Erythroblast (primary cell): ENCODE data around the gene PLCXD1.
"Not testable (repeated sequence)": the region's sequence is repeated elsewhere in the genome, so short reads cannot be mapped to it uniquely, and the experiment has no call there.

Experiments
- DNase-seq, 2 experiments: peaks; one replicate each; lab custom pipeline; 2025; lab: John Stamatoyannopoulos, UW
- GATA1 ChIP-seq: IDR thresholded peaks from 2 replicates; pipeline ENCODE4 v1.6.1; 2011; ENCODE audit warnings: low read depth, mild to moderate bottlenecking, control low read depth, low read length, moderate library complexity
- POLR2A ChIP-seq: IDR thresholded peaks from 2 replicates; pipeline ENCODE4 v1.6.1; 2011; ENCODE audit warnings: mild to moderate bottlenecking, low read length

Gene PLCXD1

GRCh38 chrX:323721-324628, 42.8 kb downstream of the PLCXD1 start:
- peak; percentile 50 for TF ChIP-seq POLR2A
- TF ChIP-seq GATA1: no peak
- no peak for DNase-seq

- not testable (repeated sequence) for DNase-seq
Observed at GRCh38 chrX:324664-325063, 43.5 kb downstream of the PLCXD1 start.

GRCh38 chrX:327660-328126, 46.5 kb downstream of the PLCXD1 start:
- TF ChIP-seq POLR2A: no peak
- TF ChIP-seq GATA1: no peak
- no peak for DNase-seq

GRCh38 chrX:329291-329910, 48.2 kb downstream of the PLCXD1 start:
- DNase-seq: no peak
- no peak for TF ChIP-seq POLR2A

GRCh38 chrX:330141-330725, 49.1 kb downstream of the PLCXD1 start:
- DNase-seq: not testable (repeated sequence)

GRCh38 chrX:330726-331150, 49.6 kb downstream of the PLCXD1 start:
- no peak for TF ChIP-seq POLR2A
- no peak for TF ChIP-seq GATA1
- no peak for DNase-seq

- TF ChIP-seq POLR2A: no peak
- no peak for TF ChIP-seq GATA1
- DNase-seq: no peak
Observed at GRCh38 chrX:331151-331824, 50.1 kb downstream of the PLCXD1 start.

- DNase-seq: no peak
- TF ChIP-seq GATA1: no peak
- no peak for TF ChIP-seq POLR2A
Observed at GRCh38 chrX:331825-332495, 50.8 kb downstream of the PLCXD1 start.

GRCh38 chrX:332496-332860, 51.3 kb downstream of the PLCXD1 start:
- DNase-seq: no peak

GRCh38 chrX:332916-333610, 51.9 kb downstream of the PLCXD1 start:
- TF ChIP-seq GATA1 (no peak), POLR2A (no peak)
- DNase-seq: no peak

More at GRCh38 chrX:332496-332860, 51.3 kb downstream of the PLCXD1 start:
- TF ChIP-seq GATA1: no peak
- TF ChIP-seq POLR2A: no peak

- no peak for DNase-seq
- no peak for TF ChIP-seq GATA1
- no peak for TF ChIP-seq POLR2A
Observed at GRCh38 chrX:333611-334311, 52.6 kb downstream of the PLCXD1 start.

- TF ChIP-seq GATA1 (no peak), POLR2A (no peak)
- no peak for DNase-seq
Observed at GRCh38 chrX:334331-334891, 53.2 kb downstream of the PLCXD1 start.
